Mucosa of gallbladder (tissue), 1 donor: ENCODE results near the gene CLASP2. TPM values are rescaled to one million over a fixed set of nuclear protein-coding genes. Genes with fewer than 3 reads are reported as not detected.

ENCODE experiments used
- DNase-seq: peaks from one replicate; pipeline ENCODE4 v3.0.0-alpha.2; 2020; ENCODE audit warnings: low spot score
- total RNA-seq: library from RNA; stranded (reverse); gene quantifications from one replicate; pipeline ENCODE4 v1.2.1, GENCODE V29; 2021
- donor health status: DM: no; HTN: no; CAD: no.

The CLASP2 gene
- total RNA-seq, 1 donor from 2014 or later, result 50.9 TPM

DNA sequence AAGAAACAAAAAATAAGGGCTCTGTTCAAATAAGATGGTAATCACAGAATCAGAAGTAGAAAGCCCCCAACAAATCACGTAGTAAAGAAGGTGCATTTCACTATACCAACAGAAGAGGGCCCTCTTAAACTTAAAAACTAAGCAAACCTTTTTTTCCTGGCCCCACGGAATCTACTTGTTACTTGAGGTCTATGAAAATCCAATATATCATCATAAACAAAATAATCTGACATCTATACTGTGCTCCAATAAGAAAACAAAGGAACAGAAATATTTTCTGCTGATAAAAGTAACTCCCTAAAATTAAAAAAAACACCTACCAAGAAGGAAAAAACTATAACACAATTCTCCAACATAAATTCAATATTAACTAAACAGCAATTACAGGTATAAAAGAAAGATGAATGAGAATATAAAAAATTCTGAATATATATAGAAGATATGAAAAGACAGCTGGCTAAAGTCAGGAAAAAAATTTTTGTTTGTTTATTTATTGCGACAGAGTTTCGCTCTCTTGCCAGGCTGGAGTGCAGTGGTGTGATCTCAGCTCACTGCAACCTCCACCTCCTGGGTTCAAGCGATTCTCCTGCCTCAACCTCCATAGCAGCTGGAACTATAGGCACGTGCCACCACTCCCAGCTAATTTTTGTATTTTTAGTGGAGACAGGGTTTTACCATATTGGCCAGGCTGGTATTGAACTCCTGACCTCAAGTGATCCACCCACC lies 81.8 kb downstream of the CLASP2 start:
- no peak for DNase-seq

DNA sequence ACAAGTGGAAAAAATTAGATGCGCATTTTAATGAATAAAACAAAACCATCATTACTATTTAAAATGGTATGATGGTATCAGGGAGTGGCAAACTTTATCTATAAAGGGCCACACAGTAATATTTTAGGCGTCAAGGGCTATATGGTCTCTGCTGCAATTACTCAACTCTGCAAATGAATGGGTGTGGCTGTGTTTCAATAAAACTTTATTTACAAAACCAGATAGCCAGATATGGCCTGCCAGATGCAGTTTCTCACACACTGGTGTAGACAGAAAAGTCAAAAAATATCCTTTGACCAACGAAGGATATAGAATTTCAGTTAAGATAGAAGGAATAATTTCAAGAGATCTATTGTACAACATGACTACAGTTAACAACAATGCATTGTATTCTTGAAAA lies 83.8 kb downstream of the CLASP2 start:
- DNase-seq, result no peak

DNA sequence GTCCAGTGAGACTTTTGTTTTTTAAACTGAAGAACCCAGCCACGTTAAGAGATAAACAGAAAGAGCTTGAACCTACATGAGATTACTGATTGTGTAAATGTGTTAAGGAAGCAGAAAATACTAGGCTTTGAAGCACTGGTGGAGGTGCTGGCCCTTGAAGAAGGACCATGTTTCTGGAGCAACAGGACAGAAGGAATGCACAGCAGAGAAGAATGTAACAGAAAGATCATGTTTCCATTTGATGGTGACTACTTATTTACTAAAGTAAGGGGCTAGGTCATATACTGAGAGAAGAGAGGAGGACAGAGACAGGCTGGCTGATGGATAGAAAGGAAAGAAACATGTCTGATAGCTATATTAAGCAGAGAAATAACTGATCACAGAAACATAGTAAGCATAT lies 88.8 kb downstream of the CLASP2 start:
- DNase-seq, result no peak

DNA sequence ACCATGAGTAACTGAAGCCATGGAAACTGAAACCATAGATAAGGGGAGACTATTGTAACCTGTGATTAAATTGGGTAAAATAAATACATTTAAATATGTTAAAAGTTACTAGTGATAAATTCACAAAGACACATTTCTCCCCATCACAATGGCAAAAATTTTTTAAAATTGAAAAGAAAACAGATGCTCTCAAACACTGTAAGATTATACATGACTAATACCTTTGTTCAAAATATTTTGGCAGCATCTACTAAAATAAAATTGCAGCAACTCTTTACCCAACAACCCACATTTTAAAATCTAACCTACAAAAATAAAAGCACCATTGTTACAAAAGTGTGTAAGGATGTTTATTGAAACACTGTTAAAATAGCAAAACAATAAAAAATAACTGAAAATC lies 93.3 kb downstream of the CLASP2 start:
- DNase-seq, result no peak

DNA sequence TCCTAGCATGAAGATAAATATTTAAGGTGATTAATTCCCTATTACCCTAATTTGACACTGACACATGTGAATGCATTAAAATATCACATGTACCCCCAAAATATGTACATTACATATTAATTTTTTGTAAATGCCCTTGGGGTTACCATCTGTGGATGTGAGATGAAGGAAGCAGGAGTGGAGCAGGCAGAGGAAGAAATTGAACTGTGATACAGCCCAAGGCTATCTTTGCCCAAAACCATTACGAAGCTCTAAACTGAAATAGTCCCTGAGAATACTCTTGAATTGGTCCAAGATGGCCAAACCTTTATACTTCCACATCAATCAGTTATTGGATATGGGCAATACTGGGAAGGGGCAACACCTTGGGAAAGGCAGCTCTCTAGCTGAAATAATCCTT lies 105.0 kb downstream of the CLASP2 start:
- DNase-seq, result no peak

DNA sequence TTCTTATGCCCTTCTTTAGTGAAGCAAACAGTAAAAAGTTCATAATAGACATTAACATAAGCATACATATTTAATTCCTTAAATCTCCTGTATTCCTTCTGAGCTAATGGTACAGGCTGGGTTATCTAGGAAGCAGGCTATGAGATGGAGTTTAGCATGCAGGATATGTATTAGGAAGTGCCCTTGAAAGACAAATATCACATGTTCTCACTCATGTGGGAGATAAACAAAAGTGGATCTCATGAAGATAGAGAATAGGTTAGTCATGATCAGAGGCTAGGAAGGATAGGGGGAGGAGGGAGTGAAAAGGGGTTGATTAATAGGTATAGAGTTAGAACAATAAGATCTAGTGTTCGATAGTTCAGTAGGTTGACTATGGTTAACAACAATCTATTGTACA lies 105.4 kb downstream of the CLASP2 start:
- DNase-seq, result no peak

DNA sequence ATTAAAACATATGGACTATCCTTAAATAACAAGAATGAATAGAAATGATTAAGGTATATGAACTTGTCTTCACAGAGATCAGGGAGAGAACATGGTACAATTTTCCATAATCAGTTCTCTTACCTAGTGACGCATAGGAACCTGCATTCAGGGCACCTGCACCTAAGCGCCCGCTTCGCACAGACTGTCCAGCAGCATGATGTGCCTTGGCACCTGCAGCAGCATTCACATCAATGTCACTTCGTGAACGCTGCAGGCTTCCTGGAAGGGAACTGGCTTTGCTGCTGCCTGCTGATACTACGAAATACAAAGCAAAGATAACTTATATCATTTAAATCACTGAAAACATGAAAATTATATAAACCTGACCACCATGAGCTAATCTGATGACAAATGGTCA lies 115.2 kb downstream of the CLASP2 start:
- no peak for DNase-seq

DNA sequence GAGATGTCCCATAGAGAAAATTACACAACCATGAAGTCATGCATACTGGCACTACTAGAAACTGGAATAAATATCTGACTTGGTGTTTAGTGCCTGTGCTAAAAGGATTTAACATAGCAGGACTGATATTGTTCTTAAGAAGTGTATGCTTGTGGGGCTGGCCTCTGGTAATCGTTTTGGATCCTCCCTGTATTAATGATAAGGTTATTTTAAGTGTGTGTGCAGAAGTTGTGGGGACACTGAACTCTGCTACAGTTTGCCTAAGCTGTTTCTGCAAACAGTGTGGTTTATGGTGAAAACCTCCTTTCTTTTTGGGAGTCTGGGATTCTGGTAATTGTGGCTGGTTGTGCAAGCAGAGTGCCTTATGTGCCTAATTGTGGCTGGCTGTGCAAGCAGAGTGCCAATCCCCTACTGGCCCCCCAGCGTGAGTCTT lies 120.8 kb downstream of the CLASP2 start:
- no peak for DNase-seq

DNA sequence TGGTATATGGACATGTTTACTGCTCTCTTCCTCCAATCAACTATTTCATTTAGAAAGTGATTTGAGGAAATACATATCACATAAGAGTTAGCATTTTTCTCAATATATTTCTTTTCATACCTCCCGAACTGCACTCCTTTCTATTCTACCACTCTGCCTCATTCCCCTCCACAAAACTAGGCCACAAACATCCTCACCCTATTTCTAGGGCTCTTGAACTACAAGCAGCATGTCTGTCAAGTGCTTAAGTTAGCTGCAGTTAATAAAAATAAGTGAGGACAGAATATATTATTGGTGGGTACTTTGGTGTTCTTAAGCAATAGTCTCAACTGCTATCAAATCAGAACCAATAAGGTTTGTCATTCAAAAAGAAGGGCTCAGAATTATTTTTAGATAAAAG lies 125.1 kb downstream of the CLASP2 start:
- DNase-seq, result no peak

DNA sequence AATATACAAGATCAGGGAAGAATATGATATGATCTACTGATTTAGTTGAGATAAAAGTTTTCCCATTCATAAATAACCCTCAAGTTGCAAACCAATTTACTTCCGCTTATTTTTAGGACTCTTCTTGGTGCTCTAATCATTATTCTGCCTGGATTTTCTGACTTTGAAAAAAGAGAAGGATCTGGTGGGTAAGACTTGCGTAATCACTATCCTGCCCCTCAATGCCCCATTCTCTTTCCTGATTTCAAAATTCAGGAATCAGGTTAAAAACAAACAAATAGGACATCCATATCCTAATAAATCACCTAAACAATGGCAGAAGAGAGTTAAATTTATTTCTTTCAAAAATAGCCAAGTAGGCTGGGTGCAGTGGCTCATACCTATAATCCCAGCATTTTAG lies 127.5 kb downstream of the CLASP2 start:
- no peak for DNase-seq

DNA sequence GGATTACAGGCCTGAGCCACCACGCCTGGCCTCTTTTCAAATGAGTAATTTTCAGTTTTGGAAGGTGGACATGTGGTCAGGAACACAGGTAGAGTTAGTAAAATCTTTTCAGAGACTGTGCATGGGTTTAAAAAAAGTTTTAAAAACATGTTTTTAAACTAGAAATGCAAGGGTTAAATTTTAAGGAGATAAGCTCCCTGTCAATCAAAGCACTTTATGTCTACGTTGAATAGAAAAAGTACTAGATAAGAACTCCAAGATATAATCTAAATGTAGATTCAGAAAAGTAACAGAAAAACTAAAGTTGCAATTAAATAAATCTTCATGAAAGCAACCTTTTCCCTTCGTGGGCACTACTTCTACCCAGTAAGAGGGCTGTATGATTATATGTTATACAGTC lies 131.7 kb downstream of the CLASP2 start:
- DNase-seq, result no peak

DNA sequence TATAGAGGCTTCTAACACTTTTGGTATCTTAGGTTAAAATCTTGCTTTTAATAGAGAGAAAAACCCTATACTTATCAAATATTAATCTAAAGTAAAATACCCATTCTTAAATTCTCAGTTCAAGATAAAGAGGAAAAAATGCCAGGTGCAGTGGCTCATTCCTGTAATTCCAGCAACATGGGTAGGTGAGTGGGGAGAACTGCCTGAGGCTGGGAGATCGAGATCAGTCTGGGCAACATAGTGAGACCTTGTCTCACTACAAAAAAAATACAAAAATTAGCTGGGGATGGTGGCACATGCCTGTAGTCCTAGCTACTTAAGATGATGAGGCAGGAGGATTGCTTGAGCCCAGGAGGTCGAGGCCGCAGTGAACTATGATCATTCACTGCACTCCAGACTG lies 135.8 kb downstream of the CLASP2 start:
- DNase-seq, result no peak

DNA sequence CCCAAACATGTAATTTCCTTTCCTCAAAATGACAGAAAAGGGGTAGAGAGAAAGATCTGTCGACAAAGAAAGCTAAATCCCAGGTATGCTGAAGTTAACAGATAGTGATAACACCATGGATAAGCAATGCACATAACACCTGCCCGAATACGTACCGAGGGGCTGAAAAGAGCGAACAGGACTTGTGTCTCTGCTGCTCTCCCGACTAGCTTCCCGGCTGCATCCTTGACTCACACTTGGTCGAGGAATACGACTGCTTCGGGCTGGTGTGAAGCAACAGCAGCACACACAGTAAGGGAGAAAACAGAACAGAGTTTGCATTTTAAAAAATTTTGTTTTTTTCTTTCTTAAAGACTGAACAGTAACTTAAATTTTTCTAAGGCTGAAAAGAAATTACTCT lies 136.4 kb downstream of the CLASP2 start:
- DNase-seq, result no peak

DNA sequence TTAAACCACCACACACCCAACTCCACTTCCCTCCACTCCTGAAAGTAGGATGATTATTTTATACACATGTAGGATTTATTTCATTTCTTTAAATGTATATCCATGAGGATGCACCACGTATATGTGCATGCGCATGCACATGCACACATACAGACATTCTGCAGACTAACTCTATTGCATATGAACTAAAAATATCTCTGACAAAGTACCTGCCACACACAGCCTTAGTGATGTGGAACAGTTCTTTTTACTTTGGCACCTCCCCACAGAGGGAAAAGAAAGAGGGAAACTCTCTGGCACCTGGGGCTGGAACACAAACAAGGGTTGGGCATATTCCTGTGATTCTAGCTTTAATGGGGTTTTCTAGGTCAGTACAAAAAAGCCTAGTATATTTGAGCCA lies 138.2 kb downstream of the CLASP2 start:
- no peak for DNase-seq

DNA sequence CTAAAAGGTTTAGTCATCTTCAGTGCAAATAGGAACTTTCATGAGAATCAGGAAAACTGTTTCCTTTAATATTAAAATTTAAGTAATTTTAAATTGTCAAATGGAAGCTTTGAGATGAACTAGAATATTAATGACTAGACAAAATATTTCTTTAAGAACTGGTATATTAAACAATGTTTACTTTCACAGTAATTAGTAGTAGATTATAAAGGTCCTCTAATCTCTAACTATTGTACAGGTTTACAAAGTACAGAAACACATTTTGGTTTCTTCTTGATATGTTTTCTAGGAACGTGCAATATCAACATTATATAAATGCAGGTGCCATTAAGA lies 138.9 kb downstream of the CLASP2 start:
- DNase-seq, result no peak

DNA sequence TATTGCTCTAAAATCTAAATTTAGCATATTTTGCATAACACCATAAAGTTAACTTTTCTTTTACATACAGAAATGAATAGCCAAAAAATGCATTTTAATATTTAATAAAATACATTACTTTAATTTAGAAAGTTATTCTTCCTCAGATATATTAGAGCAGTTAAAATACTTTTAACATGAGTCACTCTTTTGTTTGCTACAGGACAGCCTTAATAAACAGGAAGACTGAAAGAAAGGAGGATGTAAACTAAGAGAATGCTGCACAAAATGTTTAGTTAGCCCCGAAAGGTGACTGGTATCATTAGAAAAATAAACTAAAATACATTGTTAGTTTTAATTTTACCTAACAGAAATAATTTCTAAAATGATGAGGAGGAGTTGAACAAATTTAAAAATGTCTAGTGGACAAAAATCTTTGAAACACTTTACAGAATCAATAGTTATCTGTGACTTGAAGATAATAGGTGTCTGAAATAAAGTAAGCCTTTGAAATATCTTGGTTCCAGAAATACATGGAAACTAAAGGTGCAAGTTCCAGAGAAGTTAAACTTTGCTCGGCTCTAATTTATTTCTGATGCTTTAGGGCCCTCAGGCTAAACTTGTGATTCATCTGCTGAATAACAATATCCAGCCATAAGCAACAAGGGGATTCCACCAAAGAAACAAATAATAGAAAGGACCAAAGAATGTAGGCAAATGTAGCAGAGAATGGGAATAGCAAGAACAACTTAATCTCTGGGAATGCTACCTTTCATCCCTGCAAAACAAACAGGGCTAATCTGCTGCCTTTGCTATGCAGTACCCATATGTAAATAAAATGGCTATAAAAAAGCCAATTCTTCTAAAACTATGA lies 139.5 kb downstream of the CLASP2 start:
- no peak for DNase-seq

DNA sequence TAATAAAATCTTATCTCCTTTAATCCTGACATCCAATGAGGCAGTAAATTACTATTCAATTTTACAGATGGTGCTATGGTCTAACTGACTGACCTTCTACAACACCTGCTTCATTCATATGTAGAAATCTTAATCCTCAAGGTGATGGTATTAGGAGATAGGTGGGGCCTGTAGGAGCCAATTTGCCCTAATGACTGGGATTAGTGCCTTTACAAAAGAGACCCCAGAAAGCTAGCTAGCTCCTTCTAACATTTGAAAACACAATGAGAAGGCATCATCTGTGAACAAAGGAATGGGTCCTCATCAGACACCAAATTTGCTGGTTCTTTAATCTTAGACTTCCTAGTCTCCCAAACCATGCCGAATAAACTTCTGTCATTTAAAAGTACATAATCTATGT lies 140.5 kb downstream of the CLASP2 start:
- DNase-seq, result no peak

DNA sequence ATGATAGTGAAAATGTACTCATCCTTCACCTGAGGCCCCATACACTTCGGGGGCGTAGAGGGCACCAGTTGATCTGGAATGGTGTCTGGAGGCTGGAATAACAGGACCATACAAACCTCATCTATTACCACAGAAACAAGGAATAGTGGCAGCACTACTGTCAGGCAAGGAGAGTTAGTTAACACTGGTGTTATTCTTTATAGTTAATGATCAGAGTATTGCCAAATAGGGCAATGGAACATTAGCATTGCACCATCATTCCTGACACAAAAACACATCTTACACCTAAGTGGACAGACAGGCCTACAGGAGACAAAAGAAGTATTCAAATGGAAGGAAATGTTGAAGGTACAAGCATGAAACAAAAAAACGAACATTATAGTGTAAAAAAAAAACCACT lies 140.9 kb downstream of the CLASP2 start:
- no peak for DNase-seq

DNA sequence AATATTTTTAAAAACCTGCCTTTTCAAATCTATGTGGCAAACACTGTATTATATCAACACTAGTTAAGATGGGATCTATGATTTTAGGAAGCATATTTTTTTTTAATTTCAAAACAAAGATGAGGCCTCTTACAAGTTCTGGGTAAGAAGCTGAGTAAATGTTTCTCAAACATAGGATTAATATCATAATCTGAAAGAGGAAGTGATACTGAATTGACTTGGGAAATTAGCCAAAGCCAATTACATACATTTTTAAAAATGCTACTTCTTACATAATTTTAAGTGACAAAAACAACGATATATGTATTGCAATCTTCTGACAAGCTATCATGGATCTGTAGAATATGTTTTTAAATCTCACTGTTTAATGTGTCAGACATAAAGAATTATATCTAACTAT lies 142.7 kb downstream of the CLASP2 start:
- DNase-seq, result no peak

DNA sequence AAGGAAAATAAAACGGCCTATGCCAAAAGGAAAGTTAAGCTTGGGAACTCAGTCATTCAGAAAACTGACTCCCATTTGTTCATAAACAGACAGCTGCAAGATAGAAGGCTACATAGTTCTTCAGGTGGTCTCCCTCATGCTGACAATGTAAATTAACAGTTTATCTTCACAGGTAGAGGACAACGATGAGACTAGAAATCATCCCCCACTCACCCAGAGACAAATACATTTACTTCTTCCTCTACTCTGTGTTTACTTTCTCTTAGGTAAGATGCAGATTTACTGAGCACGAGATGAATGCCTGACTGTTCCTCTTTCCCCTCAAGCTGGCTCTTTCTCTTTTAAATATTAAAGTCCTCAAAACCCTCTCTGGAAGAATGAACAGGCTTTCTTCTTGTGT lies 160.2 kb downstream of the CLASP2 start:
- DNase-seq, result no peak

DNA sequence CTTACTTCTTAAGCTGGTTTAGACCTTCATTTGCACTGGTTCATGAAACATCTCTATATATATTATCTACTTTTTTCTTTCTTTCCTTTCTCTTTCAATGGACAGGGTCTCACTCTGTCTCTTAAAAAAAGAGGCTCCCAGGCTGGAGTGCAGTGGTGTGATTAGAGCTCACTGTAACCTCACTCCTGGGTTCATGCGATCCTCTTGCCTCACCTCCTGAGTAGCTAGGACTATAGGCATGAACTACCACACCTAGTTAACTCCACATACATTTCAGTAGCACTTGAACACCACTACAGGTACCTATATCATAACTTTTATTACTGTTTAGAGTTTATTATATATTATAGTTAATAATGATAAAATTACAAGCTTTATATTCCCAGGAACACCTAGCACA lies 160.8 kb downstream of the CLASP2 start:
- DNase-seq, result no peak

DNA sequence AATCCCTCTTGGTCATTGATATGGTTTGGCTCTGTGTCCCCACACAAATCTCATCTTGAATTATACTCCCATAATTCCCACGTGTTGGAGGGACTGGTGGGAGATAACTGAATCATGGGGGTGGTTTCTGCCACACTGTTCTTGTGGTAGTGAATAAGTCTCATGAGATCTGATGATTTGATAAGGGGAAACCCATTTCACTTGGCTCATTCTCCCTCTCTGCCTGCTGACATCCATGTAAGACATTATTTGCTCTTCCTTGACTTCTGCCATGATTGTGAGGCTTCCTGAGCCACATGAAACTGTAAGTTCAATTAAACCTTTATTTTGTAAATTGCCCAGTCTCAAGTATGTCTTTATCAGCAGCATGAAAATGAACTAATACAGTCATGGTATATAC lies 171.0 kb downstream of the CLASP2 start:
- DNase-seq, result no peak

DNA sequence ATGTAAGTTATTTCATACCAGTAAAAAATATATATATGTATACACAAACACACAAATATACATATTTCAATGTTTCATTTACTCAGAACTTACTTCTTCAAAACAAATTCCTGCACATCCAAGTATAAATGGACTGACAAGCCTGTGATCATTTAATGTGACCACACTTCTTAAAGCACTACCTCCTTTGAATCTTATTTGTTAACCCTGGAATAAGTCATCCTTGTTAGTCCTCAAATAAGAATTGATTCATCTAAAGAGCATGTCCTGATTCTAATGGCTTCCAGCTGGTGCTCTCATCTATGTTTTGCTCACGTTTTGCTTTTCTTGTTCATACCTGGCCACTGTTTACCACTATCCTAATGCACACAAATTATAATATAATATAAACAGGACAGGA lies 173.9 kb downstream of the CLASP2 start:
- no peak for DNase-seq

DNA sequence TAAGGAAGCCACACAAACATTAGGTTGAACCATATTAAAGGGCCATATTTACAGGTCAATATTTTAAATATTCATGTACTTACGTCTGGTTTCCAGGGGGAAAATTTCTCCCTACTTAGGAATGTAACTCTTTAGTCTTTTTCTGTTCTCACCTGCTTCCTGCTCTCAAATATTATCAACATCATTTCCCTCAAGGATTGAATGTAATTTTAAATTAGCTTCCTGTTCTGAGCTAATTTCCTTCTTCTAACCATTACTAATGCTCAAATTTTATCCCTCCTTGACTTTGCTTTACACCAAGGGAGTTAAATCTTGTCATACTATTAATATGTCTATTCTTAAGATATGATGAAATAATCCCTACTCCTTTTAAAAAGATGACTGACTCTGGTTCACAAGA lies 174.5 kb downstream of the CLASP2 start:
- no peak for DNase-seq
